ENCODE results near the gene KIF21A.

DNA sequence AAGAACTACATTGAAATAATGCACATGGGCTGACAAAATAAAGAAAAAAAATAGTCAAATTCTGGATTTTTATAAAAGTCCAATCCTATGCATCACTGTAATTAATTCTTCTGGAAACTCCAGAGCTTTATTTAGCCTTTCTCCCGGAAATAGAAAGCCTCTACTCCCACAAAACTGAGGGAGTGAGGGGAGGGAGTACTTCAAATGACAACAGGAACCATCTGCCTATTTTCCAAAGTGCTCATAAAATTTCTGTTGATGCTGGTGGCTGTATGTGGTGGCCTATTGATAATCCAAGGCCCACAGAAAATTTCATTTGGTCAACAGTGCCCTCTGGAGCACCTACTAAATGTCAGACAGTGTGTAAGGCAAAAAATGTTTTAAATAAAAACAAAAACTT, 64.6 kb downstream of the KIF21A start:
- TF ChIP-seq ZBTB7A (IDR thresholded peaks at IDR 0.05; ENCODE audit: low read depth) (no peak), NFIC (IDR thresholded peaks at IDR 0.05) (no peak), EP300 (IDR thresholded peaks at IDR 0.05; ENCODE audit: borderline replicate concordance) (no peak), CEBPB (IDR thresholded peaks at IDR 0.05) (no peak), EGR1 (IDR thresholded peaks at IDR 0.05) (no peak), YY1 (IDR thresholded peaks at IDR 0.05; ENCODE audit: low read depth) (no peak), CREB1 (IDR thresholded peaks at IDR 0.05; ENCODE audit: low read depth) (no peak), RAD21 (IDR thresholded peaks at IDR 0.05; ENCODE audit: low read depth) (no peak)
- TF ChIP-seq, protein P1, sequence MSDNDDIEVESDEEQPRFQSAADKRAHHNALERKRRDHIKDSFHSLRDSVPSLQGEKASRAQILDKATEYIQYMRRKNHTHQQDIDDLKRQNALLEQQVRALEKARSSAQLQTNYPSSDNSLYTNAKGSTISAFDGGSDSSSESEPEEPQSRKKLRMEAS (IDR thresholded peaks at IDR 0.05) = no peak
- TF ChIP-seq, protein P2, sequence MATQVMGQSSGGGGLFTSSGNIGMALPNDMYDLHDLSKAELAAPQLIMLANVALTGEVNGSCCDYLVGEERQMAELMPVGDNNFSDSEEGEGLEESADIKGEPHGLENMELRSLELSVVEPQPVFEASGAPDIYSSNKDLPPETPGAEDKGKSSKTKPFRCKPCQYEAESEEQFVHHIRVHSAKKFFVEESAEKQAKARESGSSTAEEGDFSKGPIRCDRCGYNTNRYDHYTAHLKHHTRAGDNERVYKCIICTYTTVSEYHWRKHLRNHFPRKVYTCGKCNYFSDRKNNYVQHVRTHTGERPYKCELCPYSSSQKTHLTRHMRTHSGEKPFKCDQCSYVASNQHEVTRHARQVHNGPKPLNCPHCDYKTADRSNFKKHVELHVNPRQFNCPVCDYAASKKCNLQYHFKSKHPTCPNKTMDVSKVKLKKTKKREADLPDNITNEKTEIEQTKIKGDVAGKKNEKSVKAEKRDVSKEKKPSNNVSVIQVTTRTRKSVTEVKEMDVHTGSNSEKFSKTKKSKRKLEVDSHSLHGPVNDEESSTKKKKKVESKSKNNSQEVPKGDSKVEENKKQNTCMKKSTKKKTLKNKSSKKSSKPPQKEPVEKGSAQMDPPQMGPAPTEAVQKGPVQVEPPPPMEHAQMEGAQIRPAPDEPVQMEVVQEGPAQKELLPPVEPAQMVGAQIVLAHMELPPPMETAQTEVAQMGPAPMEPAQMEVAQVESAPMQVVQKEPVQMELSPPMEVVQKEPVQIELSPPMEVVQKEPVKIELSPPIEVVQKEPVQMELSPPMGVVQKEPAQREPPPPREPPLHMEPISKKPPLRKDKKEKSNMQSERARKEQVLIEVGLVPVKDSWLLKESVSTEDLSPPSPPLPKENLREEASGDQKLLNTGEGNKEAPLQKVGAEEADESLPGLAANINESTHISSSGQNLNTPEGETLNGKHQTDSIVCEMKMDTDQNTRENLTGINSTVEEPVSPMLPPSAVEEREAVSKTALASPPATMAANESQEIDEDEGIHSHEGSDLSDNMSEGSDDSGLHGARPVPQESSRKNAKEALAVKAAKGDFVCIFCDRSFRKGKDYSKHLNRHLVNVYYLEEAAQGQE (IDR thresholded peaks at IDR 0.05; ENCODE audit: low read depth) = no peak
- TF ChIP-seq, protein P3, sequence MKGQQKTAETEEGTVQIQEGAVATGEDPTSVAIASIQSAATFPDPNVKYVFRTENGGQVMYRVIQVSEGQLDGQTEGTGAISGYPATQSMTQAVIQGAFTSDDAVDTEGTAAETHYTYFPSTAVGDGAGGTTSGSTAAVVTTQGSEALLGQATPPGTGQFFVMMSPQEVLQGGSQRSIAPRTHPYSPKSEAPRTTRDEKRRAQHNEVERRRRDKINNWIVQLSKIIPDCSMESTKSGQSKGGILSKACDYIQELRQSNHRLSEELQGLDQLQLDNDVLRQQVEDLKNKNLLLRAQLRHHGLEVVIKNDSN (IDR thresholded peaks at IDR 0.05) = no peak

Measured in Ishikawa (cell line).